CD1c-positive myeloid dendritic cell (primary cell): ENCODE results near the gene FZD4.

Experiments
- DNase-seq: peaks from one replicate; pipeline ENCODE4 v3.0.0-alpha.2; 2016; ENCODE audit errors: extremely low spot score

FZD4 gene

DNA sequence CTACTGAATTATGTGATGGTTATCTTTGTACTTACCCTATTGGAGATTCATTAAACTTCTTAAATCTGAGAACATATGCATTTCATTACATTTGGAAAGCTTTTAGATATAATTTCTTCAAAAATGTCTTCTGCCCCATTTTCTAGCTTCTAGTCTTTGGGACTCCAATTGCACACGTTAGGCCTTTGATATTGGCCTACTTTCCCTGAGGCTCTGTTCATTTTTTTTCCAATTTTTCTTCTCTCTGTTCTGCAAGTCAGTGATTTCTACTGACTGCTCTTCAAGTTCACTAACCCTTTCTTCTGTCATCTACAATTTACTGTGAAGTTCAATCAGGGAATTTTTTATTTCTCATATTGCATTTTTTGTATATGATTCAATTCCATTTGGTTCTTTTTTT, 43.0 kb downstream of the FZD4 start:
- DNase-seq, result no peak

DNA sequence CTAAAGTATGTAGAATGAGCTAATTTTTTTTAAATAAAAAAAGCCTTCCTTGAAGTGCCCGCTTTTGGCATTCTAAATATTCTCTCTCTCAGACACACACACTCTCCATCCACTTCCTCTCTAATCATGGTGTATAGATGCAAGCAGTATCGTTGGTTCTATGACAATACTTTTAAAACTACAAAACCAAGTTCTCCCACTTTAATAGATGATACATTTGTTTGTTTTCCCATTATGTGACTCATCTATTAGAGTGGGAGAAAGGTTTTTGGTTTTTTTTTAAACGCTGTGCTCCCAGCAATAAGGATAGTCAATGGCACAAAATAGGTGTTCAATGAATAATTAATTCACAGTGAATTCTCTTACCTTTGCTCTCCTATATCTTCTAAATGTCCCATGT, 44.6 kb downstream of the FZD4 start:
- DNase-seq, result no peak

GRCh38 chr11:86906198-86906597, 49.0 kb downstream of the FZD4 start:
- no peak for DNase-seq

GRCh38 chr11:86905252-86905651, 49.9 kb downstream of the FZD4 start:
- DNase-seq, result no peak

DNA sequence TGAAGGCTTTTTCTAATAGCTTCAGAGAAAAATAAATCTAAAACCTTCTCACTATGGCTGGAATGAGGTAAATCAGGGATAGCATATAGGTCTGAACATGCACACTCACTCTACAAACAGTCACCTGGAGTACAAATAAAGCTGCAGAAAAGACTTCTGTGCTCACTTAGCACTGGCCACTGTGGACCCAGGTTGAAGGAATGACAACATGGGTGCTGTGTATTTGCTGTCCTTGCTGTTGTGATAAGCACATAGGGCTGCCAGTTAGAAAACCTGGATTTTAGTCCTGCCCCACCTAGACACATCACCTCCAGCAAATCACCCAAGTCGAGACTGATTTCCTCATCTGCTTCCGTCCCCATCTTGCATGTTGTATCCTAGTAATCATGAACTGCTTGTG, 51.2 kb downstream of the FZD4 start:
- no peak for DNase-seq

DNA sequence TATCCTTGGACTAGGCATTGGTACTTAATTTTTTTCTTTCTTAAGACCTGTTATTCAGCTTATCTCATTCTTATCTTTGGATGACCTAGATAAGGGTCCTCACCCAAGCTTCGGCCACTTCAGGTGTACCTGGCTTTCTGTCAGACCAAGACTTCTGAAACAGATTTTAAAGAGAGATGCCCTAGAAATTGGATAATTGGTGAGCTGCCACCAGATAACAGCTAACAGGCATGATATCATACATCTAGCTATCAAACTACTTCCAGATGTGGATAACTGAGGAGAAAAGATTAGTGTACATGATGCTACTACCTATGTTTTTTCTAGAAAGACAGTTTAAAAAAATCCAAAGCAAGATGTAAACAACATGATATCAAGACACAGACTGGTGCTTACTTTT, 52.9 kb downstream of the FZD4 start:
- no peak for DNase-seq

- DNase-seq, result no peak
Measured at GRCh38 chr11:86901599-86901998, 53.6 kb downstream of the FZD4 start.

DNA sequence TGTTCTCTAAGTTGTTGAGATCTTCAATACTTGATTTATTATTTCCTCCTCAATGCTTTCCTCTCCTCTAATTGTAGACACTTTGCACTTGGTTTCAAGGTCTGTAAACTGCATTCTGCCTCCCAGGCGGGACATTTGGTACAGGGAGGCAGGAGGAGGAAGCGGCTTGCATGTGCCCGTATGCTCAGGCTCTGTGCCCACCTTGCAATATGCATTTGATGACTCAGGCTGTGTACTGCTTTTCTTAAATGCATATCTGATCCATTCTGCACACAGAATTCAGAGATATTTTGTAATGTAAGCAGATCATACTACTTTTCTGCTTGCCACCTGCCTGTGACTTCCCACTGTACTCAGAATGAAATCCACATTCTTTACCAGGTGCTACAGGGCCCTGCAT, 55.0 kb downstream of the FZD4 start:
- DNase-seq, result no peak

GRCh38 chr11:86898689-86899088, 56.5 kb downstream of the FZD4 start:
- no peak for DNase-seq

DNA sequence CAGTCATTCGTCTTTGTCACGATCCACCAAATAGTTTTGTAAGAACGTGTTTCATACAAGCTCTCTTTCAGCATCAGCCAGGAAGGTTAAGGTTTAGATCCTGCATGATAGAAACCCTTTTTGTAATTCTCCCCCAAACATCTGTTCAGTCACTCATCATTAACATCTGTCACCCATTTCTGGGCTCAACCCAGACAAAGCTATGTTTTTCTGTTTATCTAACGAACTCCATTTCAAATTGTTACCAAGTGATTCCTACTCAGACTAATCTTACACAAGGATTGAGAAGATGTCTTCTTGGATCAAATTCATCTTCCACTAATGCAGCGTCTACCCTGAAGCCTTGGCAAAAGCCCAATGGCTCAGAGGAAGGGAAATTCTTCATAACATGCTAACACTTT, 58.8 kb downstream of the FZD4 start:
- DNase-seq, result no peak
